ENCODE data around the gene TRIM4. TPM values are rescaled to one million over a fixed set of nuclear protein-coding genes. Genes with fewer than 3 reads are reported as not detected.

TRIM4 gene
- total and polyA plus RNA-seq, 2 experiments from 2014 or later, result 5.5 to 13.7 TPM

DNA sequence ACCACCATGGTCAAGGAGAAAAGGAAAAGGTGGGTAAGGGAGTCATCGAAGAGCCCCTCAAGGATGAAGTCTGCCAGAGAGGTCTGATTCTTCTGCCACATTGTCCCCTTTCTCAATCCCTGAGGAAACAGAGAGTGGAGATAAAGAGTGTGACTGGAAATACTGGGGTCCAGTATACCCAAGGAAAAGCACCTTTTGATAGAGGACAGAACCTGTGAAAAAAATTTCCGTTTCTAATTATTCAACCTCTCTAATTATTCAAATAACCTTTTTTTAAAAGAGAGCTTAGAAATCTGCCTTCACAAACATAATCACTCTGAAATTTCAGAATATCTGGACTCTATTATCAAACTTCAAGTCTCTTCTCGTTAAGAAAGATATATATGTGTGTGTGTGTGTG lies 42.4 kb downstream of the TRIM4 start, which contains the start of gene OR2AE1:
TSS of gene OR2AE1 (minus strand) at position 101 of the 400 bp plus-strand sequence. CDS start at position 101, 0 bp downstream.
- no peak within 1 kb of the TSS for H3K4me3 ChIP-seq
- Mint-ChIP-seq H3K27me3 (ENCODE audit: insufficient read depth, low read depth, poor library complexity) (no peaks in the 10 kb centered on the region), H3K36me3 (ENCODE audit: low read depth) (no peaks in the 10 kb centered on the region), H3K9me3 (no peaks in the 10 kb centered on the region; the same call in 2 of the 3 replicates), H3K4me3 (no peak within 1 kb of the TSS), H3K4me1 (no peaks in the 10 kb centered on the region; the same call in 2 of the 3 replicates), H3K27ac (no peak within 1 kb of the TSS)
- no peak within 1 kb of the TSS for H3K27ac ChIP-seq (ENCODE audit: low read depth)
- H3K4me2 ChIP-seq, result no peak within 1 kb of the TSS
- TF ChIP-seq, protein P1, sequence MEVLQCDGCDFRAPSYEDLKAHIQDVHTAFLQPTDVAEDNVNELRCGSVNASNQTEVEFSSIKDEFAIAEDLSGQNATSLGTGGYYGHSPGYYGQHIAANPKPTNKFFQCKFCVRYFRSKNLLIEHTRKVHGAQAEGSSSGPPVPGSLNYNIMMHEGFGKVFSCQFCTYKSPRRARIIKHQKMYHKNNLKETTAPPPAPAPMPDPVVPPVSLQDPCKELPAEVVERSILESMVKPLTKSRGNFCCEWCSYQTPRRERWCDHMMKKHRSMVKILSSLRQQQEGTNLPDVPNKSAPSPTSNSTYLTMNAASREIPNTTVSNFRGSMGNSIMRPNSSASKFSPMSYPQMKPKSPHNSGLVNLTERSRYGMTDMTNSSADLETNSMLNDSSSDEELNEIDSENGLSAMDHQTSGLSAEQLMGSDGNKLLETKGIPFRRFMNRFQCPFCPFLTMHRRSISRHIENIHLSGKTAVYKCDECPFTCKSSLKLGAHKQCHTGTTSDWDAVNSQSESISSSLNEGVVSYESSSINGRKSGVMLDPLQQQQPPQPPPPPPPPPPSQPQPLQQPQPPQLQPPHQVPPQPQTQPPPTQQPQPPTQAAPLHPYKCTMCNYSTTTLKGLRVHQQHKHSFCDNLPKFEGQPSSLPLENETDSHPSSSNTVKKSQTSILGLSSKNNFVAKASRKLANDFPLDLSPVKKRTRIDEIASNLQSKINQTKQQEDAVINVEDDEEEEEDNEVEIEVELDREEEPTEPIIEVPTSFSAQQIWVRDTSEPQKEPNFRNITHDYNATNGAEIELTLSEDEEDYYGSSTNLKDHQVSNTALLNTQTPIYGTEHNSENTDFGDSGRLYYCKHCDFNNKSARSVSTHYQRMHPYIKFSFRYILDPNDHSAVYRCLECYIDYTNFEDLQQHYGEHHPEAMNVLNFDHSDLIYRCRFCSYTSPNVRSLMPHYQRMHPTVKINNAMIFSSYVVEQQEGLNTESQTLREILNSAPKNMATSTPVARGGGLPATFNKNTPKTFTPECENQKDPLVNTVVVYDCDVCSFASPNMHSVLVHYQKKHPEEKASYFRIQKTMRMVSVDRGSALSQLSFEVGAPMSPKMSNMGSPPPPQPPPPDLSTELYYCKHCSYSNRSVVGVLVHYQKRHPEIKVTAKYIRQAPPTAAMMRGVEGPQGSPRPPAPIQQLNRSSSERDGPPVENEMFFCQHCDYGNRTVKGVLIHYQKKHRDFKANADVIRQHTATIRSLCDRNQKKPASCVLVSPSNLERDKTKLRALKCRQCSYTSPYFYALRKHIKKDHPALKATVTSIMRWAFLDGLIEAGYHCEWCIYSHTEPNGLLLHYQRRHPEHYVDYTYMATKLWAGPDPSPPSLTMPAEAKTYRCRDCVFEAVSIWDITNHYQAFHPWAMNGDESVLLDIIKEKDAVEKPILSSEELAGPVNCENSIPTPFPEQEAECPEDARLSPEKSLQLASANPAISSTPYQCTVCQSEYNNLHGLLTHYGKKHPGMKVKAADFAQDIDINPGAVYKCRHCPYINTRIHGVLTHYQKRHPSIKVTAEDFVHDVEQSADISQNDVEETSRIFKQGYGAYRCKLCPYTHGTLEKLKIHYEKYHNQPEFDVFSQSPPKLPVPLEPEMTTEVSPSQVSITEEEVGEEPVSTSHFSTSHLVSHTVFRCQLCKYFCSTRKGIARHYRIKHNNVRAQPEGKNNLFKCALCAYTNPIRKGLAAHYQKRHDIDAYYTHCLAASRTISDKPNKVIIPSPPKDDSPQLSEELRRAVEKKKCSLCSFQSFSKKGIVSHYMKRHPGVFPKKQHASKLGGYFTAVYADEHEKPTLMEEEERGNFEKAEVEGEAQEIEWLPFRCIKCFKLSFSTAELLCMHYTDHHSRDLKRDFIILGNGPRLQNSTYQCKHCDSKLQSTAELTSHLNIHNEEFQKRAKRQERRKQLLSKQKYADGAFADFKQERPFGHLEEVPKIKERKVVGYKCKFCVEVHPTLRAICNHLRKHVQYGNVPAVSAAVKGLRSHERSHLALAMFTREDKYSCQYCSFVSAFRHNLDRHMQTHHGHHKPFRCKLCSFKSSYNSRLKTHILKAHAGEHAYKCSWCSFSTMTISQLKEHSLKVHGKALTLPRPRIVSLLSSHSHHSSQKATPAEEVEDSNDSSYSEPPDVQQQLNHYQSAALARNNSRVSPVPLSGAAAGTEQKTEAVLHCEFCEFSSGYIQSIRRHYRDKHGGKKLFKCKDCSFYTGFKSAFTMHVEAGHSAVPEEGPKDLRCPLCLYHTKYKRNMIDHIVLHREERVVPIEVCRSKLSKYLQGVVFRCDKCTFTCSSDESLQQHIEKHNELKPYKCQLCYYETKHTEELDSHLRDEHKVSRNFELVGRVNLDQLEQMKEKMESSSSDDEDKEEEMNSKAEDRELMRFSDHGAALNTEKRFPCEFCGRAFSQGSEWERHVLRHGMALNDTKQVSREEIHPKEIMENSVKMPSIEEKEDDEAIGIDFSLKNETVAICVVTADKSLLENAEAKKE (CRISPR knock-in tag; IDR thresholded peaks at IDR 0.05), result no peak
- ATAC-seq (no peak), DNase-seq (ENCODE audit: low spot score) (no peak)
- no peaks in the 10 kb centered on the region for H3K4me1 ChIP-seq (ENCODE audit: insufficient read depth)
- H2AFZ ChIP-seq, result no peak within 1 kb of the TSS
- H3K27me3 ChIP-seq (ENCODE audit: insufficient read depth), result no peaks in the 10 kb centered on the region
- no peaks in the 10 kb centered on the region; the same call in 1 of the 2 replicates for H3K9me2 ChIP-seq (ENCODE audit: insufficient read depth)
- no peaks in the 10 kb centered on the region for H3F3A ChIP-seq (replicated peaks; ENCODE audit: low read depth)
- no peaks in the 10 kb centered on the region for H3K79me2 ChIP-seq (replicated peaks; ENCODE audit: insufficient read depth)
- no peaks in the 10 kb centered on the region for H4K20me1 ChIP-seq (replicated peaks; ENCODE audit: insufficient read depth)
- H3K36me3 ChIP-seq (ENCODE audit: insufficient read depth), result no peaks in the 10 kb centered on the region

DNA sequence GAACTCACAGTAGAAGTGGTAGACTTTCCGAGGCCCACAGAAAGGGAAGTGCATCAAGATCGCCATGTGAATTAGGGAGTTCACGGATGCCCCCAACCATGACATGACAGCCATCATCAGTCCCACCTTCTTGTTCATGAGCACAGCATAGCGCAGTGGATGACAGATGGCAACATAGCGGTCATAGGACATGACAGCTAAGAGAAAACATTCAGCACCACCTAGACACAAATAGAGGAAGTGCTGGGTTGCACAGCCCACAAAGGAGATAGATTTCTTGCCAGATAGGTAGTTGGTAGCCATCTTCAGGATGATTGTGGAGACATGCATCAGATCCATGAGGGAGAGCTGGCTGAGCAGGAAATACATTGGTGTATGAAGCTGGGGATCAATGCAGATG lies 42.8 kb downstream of the TRIM4 start:
- no peaks in the 10 kb centered on the region for H4K20me1 ChIP-seq (replicated peaks; ENCODE audit: insufficient read depth)
- Mint-ChIP-seq H3K27me3 (ENCODE audit: insufficient read depth, low read depth, poor library complexity) (no peaks in the 10 kb centered on the region), H3K36me3 (ENCODE audit: low read depth) (no peaks in the 10 kb centered on the region), H3K27ac (no peak overlapping the region), H3K4me3 (no peak overlapping the region), H3K9me3 (no peaks in the 10 kb centered on the region; the same call in 2 of the 3 replicates), H3K4me1 (no peaks in the 10 kb centered on the region; the same call in 2 of the 3 replicates)
- TF ChIP-seq, protein P2, sequence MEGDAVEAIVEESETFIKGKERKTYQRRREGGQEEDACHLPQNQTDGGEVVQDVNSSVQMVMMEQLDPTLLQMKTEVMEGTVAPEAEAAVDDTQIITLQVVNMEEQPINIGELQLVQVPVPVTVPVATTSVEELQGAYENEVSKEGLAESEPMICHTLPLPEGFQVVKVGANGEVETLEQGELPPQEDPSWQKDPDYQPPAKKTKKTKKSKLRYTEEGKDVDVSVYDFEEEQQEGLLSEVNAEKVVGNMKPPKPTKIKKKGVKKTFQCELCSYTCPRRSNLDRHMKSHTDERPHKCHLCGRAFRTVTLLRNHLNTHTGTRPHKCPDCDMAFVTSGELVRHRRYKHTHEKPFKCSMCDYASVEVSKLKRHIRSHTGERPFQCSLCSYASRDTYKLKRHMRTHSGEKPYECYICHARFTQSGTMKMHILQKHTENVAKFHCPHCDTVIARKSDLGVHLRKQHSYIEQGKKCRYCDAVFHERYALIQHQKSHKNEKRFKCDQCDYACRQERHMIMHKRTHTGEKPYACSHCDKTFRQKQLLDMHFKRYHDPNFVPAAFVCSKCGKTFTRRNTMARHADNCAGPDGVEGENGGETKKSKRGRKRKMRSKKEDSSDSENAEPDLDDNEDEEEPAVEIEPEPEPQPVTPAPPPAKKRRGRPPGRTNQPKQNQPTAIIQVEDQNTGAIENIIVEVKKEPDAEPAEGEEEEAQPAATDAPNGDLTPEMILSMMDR (conservative IDR thresholded peaks at IDR 0.05; ENCODE audit: low read depth in 2 of 2), result peak in 1 of 2 experiments; percentile 36; a peak in 2 of 4 replicates
- TF ChIP-seq, protein P3, sequence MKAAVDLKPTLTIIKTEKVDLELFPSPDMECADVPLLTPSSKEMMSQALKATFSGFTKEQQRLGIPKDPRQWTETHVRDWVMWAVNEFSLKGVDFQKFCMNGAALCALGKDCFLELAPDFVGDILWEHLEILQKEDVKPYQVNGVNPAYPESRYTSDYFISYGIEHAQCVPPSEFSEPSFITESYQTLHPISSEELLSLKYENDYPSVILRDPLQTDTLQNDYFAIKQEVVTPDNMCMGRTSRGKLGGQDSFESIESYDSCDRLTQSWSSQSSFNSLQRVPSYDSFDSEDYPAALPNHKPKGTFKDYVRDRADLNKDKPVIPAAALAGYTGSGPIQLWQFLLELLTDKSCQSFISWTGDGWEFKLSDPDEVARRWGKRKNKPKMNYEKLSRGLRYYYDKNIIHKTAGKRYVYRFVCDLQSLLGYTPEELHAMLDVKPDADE (IDR thresholded peaks at IDR 0.05), result no peak
- no peak for TF ChIP-seq EZH2phosphoT487 (IDR thresholded peaks at IDR 0.05; ENCODE audit: unreplicated experiment)
- H3K9me2 ChIP-seq (ENCODE audit: insufficient read depth), result no peaks in the 10 kb centered on the region; the same call in 1 of the 2 replicates
- no peak for ATAC-seq
- H3K4me2 ChIP-seq, result no peak overlapping the region
- no peaks in the 10 kb centered on the region for H3K79me2 ChIP-seq (replicated peaks; ENCODE audit: insufficient read depth)
- no peaks in the 10 kb centered on the region for H3F3A ChIP-seq (replicated peaks; ENCODE audit: low read depth)
- no peaks in the 10 kb centered on the region for H3K36me3 ChIP-seq (ENCODE audit: insufficient read depth)
- no peak overlapping the region for H3K4me3 ChIP-seq
- no peak overlapping the region for H3K27ac ChIP-seq (ENCODE audit: low read depth)
- no peaks in the 10 kb centered on the region for H3K4me1 ChIP-seq (ENCODE audit: insufficient read depth)
- H2AFZ ChIP-seq, result no peak overlapping the region
- DNase-seq (ENCODE audit: low spot score), result no peak
- H3K27me3 ChIP-seq (ENCODE audit: insufficient read depth), result no peaks in the 10 kb centered on the region
